HG02970 (cell line): ENCODE data around the gene ENOX1.

Experiments
- ATAC-seq: cut with Tn5 transposase; IDR thresholded peaks from one replicate; pipeline ENCODE4 v1.9.1; 2021; ENCODE audit warnings: mild to moderate bottlenecking, moderate library complexity, moderate number of reproducible peaks; ENCODE audit not compliant: unreplicated experiment, low FRiP score

Gene ENOX1

GRCh38 chr13:43749503-43749902 is 37.3 kb downstream of the ENOX1 start:
- ATAC-seq: no peak

GRCh38 chr13:43744261-43745031 is 42.3 kb downstream of the ENOX1 start:
- ATAC-seq: no peak

GRCh38 chr13:43742911-43743310 is 43.9 kb downstream of the ENOX1 start:
- no peak for ATAC-seq

GRCh38 chr13:43737392-43737923 is 49.3 kb downstream of the ENOX1 start:
- ATAC-seq: no peak

- ATAC-seq: no peak
These were observed 54.0 kb downstream of the ENOX1 start for GRCh38 chr13:43732726-43733125.

- ATAC-seq: no peak
These were observed 55.5 kb downstream of the ENOX1 start for GRCh38 chr13:43731296-43731695.

- ATAC-seq: no peak
These were observed 56.1 kb downstream of the ENOX1 start for GRCh38 chr13:43730642-43731041.

GRCh38 chr13:43728421-43728820 is 58.4 kb downstream of the ENOX1 start:
- ATAC-seq: no peak

- no peak for ATAC-seq
These were observed 58.9 kb downstream of the ENOX1 start for GRCh38 chr13:43727856-43728255.

- no peak for ATAC-seq
These were observed 61.3 kb downstream of the ENOX1 start for GRCh38 chr13:43725460-43725859.

- ATAC-seq: no peak
These were observed 65.9 kb downstream of the ENOX1 start for GRCh38 chr13:43720780-43721397.

GRCh38 chr13:43698758-43699157 is 88.0 kb downstream of the ENOX1 start:
- no peak for ATAC-seq

GRCh38 chr13:43698009-43698408 is 88.8 kb downstream of the ENOX1 start:
- ATAC-seq: no peak

- no peak for ATAC-seq
These were observed 89.4 kb downstream of the ENOX1 start for GRCh38 chr13:43697323-43697722.

GRCh38 chr13:43694146-43694664 is 92.6 kb downstream of the ENOX1 start:
- ATAC-seq: no peak

GRCh38 chr13:43693639-43694038 is 93.1 kb downstream of the ENOX1 start:
- ATAC-seq: no peak

- no peak for ATAC-seq
These were observed 98.4 kb downstream of the ENOX1 start for GRCh38 chr13:43688227-43688907.

- ATAC-seq: no peak
These were observed 99.7 kb downstream of the ENOX1 start for GRCh38 chr13:43687038-43687437.

GRCh38 chr13:43686557-43686956 is 100.2 kb downstream of the ENOX1 start:
- ATAC-seq: no peak

- no peak for ATAC-seq
These were observed 101.6 kb downstream of the ENOX1 start for GRCh38 chr13:43684963-43685725.
